ENCODE results near the gene OCSTAMP. TPM values are rescaled to one million over a fixed set of nuclear protein-coding genes. Genes with fewer than 3 reads are reported as not detected.

Gene OCSTAMP
- total RNA-seq, 4 donors from 2014 or later, result not detected

DNA sequence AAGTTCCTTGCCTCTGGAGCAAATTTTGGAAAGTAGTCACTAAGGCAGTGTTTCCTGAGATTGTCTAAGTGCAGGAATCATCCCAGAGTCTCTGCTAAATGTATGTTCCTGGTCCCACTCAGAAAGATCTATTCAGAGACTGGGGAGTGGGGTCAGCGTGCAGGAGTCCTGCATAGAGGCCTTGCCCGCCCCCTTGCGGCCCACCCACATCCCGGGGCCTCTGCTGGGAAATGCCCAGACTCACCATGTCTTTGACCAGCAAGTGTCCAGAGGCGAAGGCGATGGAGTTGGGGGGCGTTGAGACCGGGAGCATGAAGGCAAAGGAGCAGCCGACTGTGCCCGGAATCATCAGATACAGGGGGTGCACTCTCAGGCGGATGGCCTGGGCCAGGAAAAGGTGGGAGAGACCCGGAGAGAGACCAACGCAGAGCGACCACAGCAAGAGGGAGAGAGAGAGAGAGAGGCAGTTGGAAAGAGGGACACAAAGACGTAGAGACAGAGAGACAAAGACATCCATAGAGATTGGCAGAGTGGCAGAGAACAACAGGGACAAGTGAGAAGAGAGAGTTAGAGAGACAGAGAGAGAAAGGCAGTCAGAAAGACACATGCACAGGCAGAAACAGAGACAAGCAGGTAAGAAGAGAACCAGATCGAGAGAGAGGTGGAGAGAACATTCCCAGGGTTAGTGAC, 12.9 kb upstream of the OCSTAMP start:
- H3K36me3 ChIP-seq, result no peaks in the 10 kb centered on the region
- intact Hi-C loops (cut with DNase I), result no loop called here
- H3K27me3 ChIP-seq, result no peaks in the 10 kb centered on the region
- no peak overlapping the region for H3K4me3 ChIP-seq (replicated peaks in 1 of 3)
- 83 to 85% methylated on average over 16 of the region's 16 CpGs for WGBS, 2 donors
- TF ChIP-seq, protein P1, sequence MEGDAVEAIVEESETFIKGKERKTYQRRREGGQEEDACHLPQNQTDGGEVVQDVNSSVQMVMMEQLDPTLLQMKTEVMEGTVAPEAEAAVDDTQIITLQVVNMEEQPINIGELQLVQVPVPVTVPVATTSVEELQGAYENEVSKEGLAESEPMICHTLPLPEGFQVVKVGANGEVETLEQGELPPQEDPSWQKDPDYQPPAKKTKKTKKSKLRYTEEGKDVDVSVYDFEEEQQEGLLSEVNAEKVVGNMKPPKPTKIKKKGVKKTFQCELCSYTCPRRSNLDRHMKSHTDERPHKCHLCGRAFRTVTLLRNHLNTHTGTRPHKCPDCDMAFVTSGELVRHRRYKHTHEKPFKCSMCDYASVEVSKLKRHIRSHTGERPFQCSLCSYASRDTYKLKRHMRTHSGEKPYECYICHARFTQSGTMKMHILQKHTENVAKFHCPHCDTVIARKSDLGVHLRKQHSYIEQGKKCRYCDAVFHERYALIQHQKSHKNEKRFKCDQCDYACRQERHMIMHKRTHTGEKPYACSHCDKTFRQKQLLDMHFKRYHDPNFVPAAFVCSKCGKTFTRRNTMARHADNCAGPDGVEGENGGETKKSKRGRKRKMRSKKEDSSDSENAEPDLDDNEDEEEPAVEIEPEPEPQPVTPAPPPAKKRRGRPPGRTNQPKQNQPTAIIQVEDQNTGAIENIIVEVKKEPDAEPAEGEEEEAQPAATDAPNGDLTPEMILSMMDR (IDR thresholded peaks at IDR 0.05), result no peak
- TF ChIP-seq POLR2A (IDR thresholded peaks at IDR 0.05), result no peak
- H3K27ac ChIP-seq, result peak overlapping the region in 1 of 3 donors; percentile 54
- DNase-seq, result no peak
- peaks cover 4 to 16% of the 10 kb centered on the region in 2 donors for H3K4me1 ChIP-seq
- H3K9me3 ChIP-seq, result no peaks in the 10 kb centered on the region

GRCh38 chr20:46562373-46563169, 12.1 kb upstream of the OCSTAMP start:
- intact Hi-C loops (cut with DNase I), result no loop called here

DNA sequence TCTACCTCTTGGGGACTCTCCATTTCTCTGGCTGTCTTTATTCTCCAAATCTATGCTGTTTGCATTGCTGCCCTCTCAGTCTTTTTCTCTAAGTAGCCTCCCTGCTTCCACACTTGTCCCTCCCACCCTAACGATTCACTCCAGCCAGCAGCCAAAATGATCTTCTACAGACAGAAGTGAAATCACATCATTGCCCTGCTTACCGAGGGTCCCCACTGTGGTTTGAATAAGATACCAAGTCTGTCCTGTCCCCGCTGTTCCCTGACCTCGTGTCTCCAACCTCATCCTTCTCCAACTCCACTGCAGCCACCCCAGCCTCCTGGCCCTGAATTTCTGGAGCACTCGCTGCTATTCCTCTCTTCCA, 11.5 kb upstream of the OCSTAMP start:
- TF ChIP-seq, protein P1 (IDR thresholded peaks at IDR 0.05), result no peak
- no peak for TF ChIP-seq POLR2A (IDR thresholded peaks at IDR 0.05)
- no peak overlapping the region for H3K4me3 ChIP-seq (replicated peaks in 1 of 3)
- intact Hi-C loops (cut with DNase I), result no loop called here

More at GRCh38 chr20:46562373-46563169, 12.1 kb upstream of the OCSTAMP start:
- Histone ChIP-seq H3K27ac (peak overlapping the region in 1 of 3 donors; percentile 54), H3K4me3 (replicated peaks in 1 of 3) (no peak overlapping the region), H3K9me3 (no peaks in the 10 kb centered on the region), H3K27me3 (no peaks in the 10 kb centered on the region), H3K4me1 (peaks cover 4 to 16% of the 10 kb centered on the region in 2 donors), H3K36me3 (no peaks in the 10 kb centered on the region)
- peak; percentile 73 to 80 for DNase-seq
- WGBS, 2 donors, result 8 to 9% methylated on average over 12 to 19 of the region's 19 CpGs
- TF ChIP-seq, protein P1 (IDR thresholded peaks at IDR 0.05), result peak; percentile 66 to 97 (median 86)
- TF ChIP-seq POLR2A (IDR thresholded peaks at IDR 0.05), result no peak

DNA sequence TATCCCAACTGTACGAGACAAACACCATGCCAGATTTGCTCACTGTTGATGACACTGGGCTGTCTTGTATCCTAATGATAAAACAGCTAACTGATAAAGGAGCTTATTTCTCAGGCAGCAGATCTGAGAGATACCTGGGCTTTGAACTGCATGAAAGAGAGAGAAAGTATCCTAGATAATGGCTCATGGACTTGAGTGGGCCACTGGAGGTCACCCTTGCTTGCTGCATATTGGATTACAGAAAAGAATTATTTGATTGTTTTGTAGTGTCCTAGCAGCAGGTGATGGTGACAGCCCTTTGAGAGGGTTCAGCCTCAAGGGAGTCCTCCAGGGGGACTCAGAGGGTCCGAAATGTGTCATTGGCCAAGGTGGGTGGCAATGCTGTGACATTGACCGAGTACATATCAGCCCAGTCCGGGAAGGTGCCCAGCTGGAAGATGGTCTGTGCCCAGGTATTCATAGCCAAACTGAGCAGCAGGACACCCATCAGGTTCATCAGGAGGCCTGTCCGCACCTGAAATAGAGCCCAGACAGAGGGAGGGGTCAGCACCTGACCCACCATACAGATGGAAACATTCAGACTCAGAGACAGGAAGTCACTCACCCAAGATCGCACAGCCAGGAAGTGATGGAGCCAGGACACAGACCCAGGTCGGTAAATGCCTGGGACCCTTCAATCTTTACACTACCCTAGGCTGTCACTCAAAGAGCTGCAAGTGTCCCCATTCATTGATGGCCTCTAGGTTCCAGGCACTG, 9.4 kb upstream of the OCSTAMP start:
- WGBS, 2 donors, result 88 to 92% methylated on average over 7 of the region's 7 CpGs
- intact Hi-C loops (cut with DNase I), result no loop called here
- H3K27ac ChIP-seq, result no peak overlapping the region

More for the DNA sequence above, 11.5 kb upstream of the OCSTAMP start:
- Histone ChIP-seq H3K27me3 (no peaks in the 10 kb centered on the region), H3K4me1 (peaks cover 9 to 16% of the 10 kb centered on the region in 2 donors), H3K36me3 (no peaks in the 10 kb centered on the region), H3K27ac (peak overlapping the region in 1 of 3 donors; percentile 54), H3K9me3 (no peaks in the 10 kb centered on the region)
- WGBS, 2 donors, result 40 to 45% methylated on average over 5 of the region's 5 CpGs
- no peak for DNase-seq

More for the DNA sequence above, 9.4 kb upstream of the OCSTAMP start:
- Histone ChIP-seq H3K4me1 (peaks cover 10 to 16% of the 10 kb centered on the region in 2 donors), H3K9me3 (no peaks in the 10 kb centered on the region), H3K27me3 (no peaks in the 10 kb centered on the region), H3K4me3 (replicated peaks in 1 of 3) (no peak overlapping the region), H3K36me3 (no peaks in the 10 kb centered on the region)
- TF ChIP-seq, protein P1 (IDR thresholded peaks at IDR 0.05), result no peak
- no peak for TF ChIP-seq POLR2A (IDR thresholded peaks at IDR 0.05)
- DNase-seq, result no peak

Data from thyroid gland (tissue), 4 donors.